GM23248 (cell line): ENCODE measurements around the gene GON4L.

Experiments
- EZH2 ChIP-seq: fragments of 200-600 bp; sonication (generic); IDR thresholded peaks from 2 replicates; pipeline ENCODE4 v1.6.1; 2018; ENCODE audit warnings: antibody characterized with exemption, mild to moderate bottlenecking; ENCODE audit not compliant: insufficient read depth, poor library complexity, severe bottlenecking
- EZH2phosphoT487 ChIP-seq: fragments of 200-600 bp; sonication (generic); IDR thresholded peaks from 2 replicates; pipeline ENCODE4 v1.6.1; 2018; ENCODE audit warnings: antibody characterized with exemption, moderate library complexity, mild to moderate bottlenecking, low read depth; ENCODE audit not compliant: insufficient read depth

DNA sequence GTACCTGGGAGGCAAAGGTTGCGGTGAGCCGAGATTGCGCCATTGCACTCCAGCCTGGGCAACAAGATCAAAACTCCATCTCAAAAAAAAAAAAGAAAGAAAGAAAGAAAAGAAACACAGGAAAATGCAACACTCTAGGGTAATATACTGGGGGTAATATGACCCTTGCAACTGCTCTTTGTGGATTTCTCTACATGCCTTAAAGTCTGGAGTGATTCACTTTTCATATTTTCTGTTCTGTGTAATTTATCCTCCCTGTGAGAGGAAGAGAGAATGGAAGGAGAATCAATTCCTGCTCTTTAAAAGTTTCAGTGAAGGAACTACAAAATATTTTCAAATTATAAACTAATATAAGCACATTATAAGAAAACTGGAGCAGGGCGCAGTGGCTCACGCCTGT, 31.5 kb upstream of the GON4L start:
- TF ChIP-seq EZH2phosphoT487 (no peak), EZH2 (no peak)
